Measurements from ENCODE around the gene RCOR3.

- TF ChIP-seq EZH2 (IDR thresholded peaks at IDR 0.05; ENCODE audit: insufficient read depth, poor library complexity, severe bottlenecking): no peak
- TF ChIP-seq EZH2phosphoT487 (IDR thresholded peaks at IDR 0.05; ENCODE audit: insufficient read depth, low read depth): no peak
These were observed 76.5 kb downstream of the RCOR3 start for GRCh38 chr1:211335522-211336157.
